NCI-H1092 (cell line): ENCODE results near the gene RPL10.
A peak's percentile ranks its signal among the peaks of the same experiment; 100 is the strongest.

Source experiments
- DNase-seq: peaks from one replicate; lab custom pipeline; 2025; lab: John Stamatoyannopoulos, UW

RPL10 gene

GRCh38 chrX:154362085-154362742 lies 36.0 kb upstream of the RPL10 start:
- no peak for DNase-seq

GRCh38 chrX:154363706-154364439 lies 34.3 kb upstream of the RPL10 start:
- DNase-seq, result no peak

GRCh38 chrX:154365052-154365600 lies 33.1 kb upstream of the RPL10 start:
- DNase-seq, result no peak

GRCh38 chrX:154365997-154366665 lies 32.0 kb upstream of the RPL10 start:
- no peak for DNase-seq

GRCh38 chrX:154366666-154367055 lies 31.5 kb upstream of the RPL10 start:
- DNase-seq, result no peak

GRCh38 chrX:154367474-154368308 lies 30.5 kb upstream of the RPL10 start:
- DNase-seq, result no peak

GRCh38 chrX:154368630-154369448 lies 29.3 kb upstream of the RPL10 start:
- DNase-seq, result no peak

GRCh38 chrX:154369449-154370299 lies 28.5 kb upstream of the RPL10 start:
- DNase-seq, result no peak

- DNase-seq, result peak; percentile 32
Observed at GRCh38 chrX:154370300-154371016, 27.7 kb upstream of the RPL10 start.

GRCh38 chrX:154371017-154371788 lies 27.0 kb upstream of the RPL10 start:
- peak; percentile 86 for DNase-seq

GRCh38 chrX:154371789-154372300 lies 26.3 kb upstream of the RPL10 start:
- no peak for DNase-seq

- no peak for DNase-seq
Observed at GRCh38 chrX:154372612-154373022, 25.6 kb upstream of the RPL10 start.

- peak; percentile 55 for DNase-seq
Observed at GRCh38 chrX:154373340-154374306, 24.6 kb upstream of the RPL10 start.

- DNase-seq, result peak; percentile 31
Observed at GRCh38 chrX:154374313-154375155, 23.6 kb upstream of the RPL10 start, which contains the start of gene FLNA. Gene FLNA (minus strand): TSS chrX:154374634. CDS start chrX:154371245, 3,389 bp downstream.

GRCh38 chrX:154375156-154375504 lies 23.0 kb upstream of the RPL10 start:
- no peak for DNase-seq

- DNase-seq, result no peak
Observed at GRCh38 chrX:154376774-154377173, 21.4 kb upstream of the RPL10 start.
